Stimulated activated CD4-positive, alpha-beta T cell treated with anti-CD3 and anti-CD28 coated beads, Interleukin-12 subunit alpha, Interleukin-12 subunit beta, amount 100 ng/mL, for 4 hours (primary cell): ENCODE data around the gene MYADML2.

Experiments
- DNase-seq: peaks from one replicate; pipeline ENCODE4 v3.0.0-alpha.2; 2020

MYADML2 gene

GRCh38 chr17:81977211-81977808 is 30.3 kb upstream of the MYADML2 start, which contains the start of gene ASPSCR1:
ASPSCR1 (plus strand) TSS chr17:81977629; CDS start chr17:81977647, 18 bp downstream.
- peak; percentile 93 for DNase-seq

GRCh38 chr17:81976332-81977210 is 29.5 kb upstream of the MYADML2 start:
- DNase-seq = peak; percentile 50

GRCh38 chr17:81973432-81973831 is 26.4 kb upstream of the MYADML2 start:
- no peak for DNase-seq

DNA sequence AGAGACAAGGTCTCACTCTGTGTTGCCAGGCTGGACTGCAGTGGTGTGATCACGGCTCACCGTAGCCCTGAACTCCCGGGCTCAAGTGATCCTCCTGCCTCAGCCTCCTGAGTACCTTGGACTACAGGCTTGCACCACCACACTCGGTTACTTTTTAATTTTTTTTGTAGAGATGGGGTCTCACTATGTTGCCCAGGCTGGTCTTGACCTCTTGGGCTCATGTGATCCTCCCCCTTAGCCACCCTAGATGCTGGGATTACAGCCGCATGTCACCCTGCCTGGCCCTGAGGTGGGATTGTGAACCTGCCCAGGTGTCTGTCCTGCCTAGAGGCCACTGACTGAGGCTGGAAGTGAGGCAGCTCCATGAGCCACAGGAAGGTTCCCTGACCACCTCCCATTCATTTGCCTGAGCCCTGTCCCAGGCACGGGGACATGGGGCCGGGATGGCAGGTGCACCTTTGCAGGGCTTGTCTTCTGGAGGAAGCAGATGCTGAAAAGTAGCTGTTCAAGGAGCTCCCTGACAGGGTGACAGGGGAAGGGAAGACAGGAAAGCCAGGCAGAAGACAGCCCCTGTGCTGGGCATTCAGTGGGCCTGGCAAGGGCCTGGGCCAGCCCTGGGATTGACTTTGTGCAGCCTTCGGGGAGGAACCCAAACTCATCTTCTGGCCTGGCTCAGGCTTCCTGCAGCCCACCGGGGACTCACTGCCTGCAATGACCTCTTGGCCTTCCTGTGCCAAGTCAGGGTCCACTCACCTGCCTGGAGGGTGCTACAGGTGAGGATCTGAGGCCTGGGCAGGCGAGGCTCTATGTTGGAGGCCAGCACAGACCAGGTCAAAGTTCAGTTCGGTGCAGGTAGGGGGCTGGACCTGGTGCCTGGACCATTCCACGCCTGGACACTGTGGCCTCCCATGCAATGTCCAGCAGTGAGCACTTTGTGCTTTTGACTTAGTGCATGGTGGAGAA is 22.1 kb upstream of the MYADML2 start:
- DNase-seq = no peak

DNA sequence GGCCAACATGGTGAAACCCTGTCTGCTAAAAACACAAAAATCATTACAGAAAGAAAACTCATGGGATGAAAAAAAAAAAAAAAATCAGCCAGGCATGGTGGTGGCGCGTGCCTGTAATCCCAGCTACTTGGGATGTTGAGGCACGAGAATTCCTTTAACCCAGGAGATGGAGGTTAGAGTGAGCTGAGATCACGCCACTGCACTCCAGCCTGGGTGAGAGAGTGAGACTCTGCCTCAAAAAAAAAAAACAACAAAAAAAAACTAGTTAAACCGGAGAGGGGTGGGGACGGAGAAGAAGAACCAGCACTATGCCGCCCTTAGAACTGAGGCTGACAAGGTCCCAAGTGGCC is 21.3 kb upstream of the MYADML2 start:
- no peak for DNase-seq

- peak; percentile 87 for DNase-seq
Observed at GRCh38 chr17:81967533-81968395, 20.7 kb upstream of the MYADML2 start.

DNA sequence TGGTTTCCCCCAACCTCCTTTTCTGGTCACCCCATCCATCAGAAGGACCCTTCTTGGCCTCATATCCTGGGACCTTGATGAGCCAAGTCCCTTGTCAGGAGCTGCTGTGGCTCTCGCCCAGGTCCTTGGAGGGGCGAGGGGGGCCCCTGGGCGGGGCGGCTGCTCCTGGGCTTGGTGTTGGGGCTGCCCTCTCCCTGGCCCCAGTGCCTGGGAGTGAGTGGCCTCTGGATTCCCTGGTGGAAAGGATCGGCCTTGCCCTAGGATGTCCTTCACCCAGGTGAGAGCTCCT is 20.2 kb upstream of the MYADML2 start:
- DNase-seq = no peak

GRCh38 chr17:81966343-81967243 is 19.6 kb upstream of the MYADML2 start:
- no peak for DNase-seq

DNA sequence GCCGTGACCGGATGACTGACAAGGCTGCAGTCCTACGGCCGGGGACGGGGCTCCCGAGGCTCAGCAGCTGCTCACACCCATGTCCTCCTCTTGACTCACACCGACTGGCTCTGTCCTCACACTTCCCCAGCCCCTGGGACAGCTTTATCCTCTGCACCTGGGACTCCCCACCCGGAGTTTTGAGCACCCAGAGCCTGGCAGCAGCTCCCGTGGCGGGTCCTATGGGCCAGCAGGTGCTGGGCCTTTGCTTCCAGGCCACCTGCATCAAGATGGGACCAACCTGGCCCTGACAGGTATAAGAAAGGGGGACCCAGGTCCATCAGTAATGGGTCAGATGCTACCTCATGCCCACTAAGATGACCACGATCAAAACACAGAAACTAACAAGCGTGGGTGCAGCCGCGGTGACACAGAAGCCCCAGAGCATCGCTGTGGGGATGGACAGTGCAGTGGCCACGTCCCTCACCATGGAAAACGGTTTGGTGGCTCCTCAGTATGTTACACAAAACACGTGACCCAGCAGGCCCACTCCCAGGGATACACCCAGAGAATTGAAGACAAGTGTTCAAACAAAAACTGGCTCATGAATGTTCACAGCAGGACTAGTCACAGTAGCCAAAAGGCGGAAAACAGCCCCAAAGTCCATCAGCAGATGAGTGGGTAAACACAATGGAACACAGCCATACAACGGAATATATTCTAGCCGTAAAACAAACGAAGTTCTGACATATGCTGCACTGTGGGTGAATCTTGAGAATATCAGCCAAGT is 17.2 kb upstream of the MYADML2 start:
- DNase-seq = no peak

GRCh38 chr17:81962499-81963441 is 15.7 kb upstream of the MYADML2 start:
- DNase-seq = no peak

GRCh38 chr17:81961521-81962498 is 14.8 kb upstream of the MYADML2 start:
- no peak for DNase-seq

DNA sequence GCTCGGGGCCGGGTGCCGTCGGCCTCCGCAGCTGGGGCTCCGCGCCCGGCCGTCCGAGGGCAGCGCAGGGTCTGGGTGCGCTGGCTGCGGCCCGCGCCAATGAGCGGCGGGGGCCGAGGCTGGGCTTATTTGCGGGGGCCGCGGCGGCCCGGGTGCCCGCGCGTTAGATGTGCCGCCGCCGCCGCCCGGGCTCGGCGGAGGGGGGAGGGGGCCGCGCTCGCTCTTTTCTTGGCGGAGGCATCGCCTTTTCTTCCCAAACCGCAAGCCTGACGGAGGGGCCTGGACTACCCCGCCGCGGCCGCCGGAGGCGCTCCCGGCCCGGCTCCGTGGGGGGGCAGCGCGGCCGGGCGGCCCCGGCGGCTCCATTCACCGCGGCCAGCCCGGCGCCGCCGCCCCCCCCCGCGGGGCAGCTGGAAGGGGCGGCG is 14.1 kb upstream of the MYADML2 start, which contains the start of gene NOTUM:
Gene NOTUM, minus strand, starts transcription at position 101 of the 425 bp plus-strand sequence. CDS start 278 bp downstream, outside the sequence.
- DNase-seq = no peak

- peak; percentile 15 for DNase-seq
Observed at GRCh38 chr17:81960130-81960958, 13.3 kb upstream of the MYADML2 start.

DNA sequence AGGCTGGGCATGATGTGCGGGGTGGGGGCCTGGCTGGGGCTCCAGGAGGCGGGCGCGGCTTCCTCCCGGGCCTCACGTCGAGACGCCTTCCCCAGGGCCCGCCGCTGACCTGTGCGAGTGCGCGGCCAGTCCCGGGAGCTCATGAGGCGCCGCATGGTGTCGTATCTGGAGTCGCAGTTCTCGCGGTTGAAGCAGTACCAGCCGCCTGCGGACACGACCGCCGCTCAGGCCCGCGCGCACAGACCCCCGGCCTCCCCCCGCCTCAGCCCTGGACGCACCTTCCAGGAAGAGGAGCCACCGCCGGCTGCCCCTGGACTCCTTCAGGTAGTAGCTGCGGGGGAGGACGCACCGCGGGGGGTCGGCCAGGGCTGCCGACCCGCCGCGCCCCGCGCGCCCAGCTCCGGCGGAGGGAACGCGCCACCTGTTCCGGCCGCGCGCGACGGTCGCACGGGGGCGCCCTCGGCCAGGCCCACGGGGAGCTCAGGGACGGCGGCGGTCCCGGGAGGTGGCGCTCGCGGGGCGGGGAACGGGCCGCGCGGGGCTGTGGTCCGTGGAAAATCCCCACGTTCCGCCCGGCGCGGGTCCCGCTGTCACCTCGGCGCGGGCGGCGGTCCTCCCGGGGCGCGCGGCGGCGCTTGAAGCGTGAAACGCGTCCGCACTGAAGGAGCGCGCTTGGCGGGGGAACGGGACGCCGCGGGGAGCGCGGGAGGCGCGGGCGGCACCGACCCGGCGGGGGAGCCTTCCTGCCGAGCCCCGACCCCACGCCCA is 12.5 kb upstream of the MYADML2 start:
- peak; percentile 83 for DNase-seq

GRCh38 chr17:81958633-81959342 is 11.8 kb upstream of the MYADML2 start:
- DNase-seq = no peak
